NCI-H1417 (cell line): ENCODE data around the gene SBNO1.
"Not testable (repeated sequence)": the region's sequence is repeated elsewhere in the genome, so short reads cannot be mapped to it uniquely, and the experiment has no call there.

Source experiments
- DNase-seq, 3 experiments: peaks; one replicate each; lab custom pipeline; 2025; lab: John Stamatoyannopoulos, UW

The SBNO1 gene

DNA sequence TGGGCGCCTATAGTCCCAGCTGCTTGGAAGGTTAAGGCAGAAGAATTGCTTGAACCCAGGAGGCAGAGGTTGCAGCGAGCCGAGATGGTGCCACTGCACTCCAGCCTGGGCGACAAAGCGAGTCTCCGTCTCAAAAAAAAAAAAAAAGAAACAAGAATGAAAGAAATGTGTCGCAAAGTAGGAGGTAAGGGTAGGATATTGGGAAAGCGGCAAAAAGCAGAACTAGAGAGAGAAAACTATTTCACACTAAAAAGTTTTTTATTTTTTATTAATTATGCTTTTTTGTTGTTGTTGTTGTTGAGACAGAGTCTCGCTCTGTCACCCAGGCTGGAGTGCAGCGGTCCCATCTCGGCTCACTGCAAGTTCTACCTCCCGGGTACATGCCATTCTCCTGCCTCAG lies 17.7 kb downstream of the SBNO1 start:
- no peak for DNase-seq

DNA sequence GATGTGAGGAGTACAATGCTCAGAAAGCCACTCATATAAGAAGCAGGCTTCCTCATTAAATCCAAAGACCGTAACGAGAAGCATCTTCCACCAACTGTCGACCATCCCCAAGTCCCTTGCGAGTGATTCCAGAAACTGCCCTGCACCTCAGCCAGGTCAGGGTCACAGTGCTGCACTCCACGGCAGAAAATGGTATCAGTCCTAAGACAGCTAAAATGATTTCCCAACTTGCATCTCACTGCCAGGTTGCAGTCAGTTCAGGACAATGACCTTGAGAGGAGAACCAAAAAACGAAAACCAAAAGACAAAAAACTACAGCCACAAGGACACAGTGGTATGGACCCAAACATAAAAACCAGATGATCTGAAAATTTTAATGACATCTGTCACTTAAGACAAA lies 20.6 kb downstream of the SBNO1 start:
- no peak for DNase-seq

DNA sequence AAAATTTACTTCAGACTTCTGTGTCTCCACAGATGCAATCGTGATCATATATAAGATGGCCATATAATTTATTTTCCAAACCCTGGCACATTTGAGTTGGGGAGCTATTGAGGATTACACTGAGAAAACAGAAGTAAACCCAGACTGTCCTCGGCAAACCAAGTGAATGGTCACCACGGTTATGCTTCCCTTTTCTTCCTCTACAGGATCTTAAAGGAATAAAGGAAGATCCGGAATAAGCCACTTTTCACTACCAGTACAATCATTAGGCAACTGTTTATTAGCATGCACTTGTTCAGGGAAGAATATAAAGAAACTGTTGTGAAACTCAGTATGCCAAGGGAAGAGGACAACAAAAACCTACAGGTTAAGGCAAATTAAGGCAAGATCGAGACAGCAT lies 27.6 kb downstream of the SBNO1 start:
- DNase-seq, result no peak

DNA sequence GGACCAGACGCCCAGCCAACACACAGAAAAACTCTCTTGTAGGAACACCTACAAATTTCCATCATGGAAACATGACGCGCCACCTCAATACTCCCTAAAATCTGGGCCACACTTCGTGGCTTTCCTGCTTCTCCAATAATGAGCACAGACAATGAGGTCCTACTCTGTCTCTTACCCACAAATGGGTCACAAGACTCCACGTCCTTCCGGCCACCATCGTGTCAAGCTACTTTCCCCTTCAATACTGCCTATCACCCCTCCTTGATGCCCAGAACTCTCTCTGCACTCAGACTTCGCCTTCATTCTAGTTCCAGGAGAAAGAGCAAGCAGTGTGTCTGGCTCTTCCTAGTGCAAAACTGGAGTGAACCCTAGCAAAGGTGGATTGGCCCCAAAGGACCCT lies 28.1 kb downstream of the SBNO1 start:
- no peak for DNase-seq

DNA sequence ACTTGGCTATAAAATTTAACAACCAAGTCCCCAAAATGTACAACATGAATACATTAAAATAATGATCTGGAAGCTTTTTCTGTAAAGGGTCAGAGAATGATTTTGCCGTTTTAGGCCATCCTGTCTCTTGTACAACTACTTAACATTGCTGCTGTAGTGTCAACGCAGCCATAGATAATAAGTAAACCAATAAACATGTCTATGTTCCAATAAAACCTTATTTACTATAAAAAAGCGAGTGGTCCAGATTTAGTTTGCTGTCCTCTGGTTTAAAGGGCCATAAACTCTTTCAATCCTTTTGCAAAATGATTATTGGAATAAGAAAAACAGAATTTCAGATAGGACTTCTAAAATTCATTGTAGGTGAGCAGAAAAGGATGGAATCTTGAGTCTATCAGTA lies 29.2 kb downstream of the SBNO1 start:
- DNase-seq, result no peak

DNA sequence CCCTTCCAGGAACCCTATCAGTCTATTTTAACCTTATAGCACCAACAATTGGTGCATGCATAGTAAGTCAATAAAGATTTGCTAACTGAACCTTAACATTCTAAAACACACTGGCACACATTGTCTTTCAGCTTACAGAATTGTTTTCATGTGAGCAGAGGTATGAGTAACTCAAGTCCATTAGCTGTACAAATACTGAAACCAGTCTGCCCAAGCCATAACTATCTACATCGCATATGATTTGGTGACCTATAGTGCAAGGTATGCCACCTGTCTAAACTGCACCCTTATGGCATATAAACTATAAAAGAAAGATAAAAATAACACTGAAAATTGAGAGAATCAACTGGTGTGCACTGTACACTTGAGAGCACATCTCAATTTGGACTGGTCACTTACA lies 34.8 kb downstream of the SBNO1 start:
- no peak for DNase-seq

DNA sequence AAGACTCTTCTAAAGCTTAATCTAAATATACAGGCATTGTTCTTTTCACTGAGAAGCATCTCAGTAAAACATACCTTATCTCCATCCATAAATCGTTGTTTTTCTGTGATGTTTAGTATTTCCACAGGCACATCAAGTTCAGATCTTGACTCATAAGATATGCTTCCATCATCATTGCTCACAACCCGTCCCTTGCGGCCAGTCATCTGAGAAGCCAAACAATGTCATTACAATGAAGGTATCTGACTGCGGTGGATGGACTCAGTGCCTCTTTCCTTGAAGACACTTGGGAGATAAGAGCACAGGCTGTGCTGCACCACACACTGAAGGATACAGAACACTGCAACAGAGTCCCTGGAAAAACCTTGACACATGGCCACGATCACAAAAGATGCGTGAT lies 44.8 kb downstream of the SBNO1 start:
- DNase-seq, result no peak

DNA sequence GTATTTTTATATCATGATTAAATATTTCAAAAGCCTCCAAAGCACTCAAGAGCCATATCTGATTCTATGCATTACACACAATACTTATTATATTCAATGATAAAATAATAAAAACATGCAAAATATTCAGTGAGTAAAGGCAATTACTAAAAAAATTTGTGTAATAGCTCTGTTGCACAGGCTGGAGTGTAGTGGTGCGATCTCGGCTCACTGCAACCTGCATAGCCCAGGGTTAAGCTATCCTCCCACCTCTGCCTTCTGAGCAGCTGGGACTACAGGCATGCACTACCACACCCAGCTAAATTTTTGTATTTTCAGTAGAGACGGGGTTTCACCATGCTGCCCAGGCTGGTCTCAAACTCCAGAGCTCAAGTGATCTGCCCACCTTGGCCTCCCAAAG lies 45.4 kb downstream of the SBNO1 start:
- no peak for DNase-seq

DNA sequence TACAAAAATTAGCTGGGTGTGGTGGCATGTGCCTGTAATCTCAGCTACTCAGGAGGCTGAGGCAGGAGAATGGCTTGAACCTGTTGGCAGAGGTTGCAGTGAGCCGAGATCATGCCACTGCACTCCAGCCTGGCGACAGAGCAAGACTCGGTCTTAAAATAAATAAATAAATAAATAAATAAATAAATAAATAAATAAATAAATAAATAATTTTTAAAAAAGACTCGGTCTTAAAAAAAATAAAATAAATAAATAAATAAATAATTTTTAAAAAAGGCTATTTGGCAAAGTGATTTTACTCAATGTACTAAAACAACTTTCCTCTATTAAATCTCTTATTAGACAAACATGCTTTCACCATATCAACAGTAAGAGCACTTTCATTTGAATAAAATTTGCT lies 51.6 kb downstream of the SBNO1 start:
- not testable (repeated sequence) for DNase-seq

DNA sequence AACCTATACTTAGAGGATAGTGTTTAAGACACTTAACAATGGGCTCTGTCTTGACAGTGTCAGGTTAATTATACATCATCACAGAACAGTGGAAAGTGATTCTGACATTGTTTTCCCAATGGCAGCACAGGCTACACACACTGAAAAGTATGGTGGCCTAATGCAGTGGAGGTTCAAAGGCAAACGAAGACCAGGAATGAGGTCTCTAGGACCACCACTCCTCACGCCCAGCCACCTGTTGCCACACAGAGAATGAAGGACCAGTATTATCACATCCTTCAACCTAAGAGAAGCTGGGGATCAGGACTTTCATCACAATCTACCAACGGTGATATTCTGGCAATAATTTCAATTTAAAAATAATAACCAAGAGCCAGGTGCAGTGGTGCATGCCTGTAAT lies 58.4 kb downstream of the SBNO1 start:
- DNase-seq, result peak in 2 of 3 experiments; percentile 42 to 79

DNA sequence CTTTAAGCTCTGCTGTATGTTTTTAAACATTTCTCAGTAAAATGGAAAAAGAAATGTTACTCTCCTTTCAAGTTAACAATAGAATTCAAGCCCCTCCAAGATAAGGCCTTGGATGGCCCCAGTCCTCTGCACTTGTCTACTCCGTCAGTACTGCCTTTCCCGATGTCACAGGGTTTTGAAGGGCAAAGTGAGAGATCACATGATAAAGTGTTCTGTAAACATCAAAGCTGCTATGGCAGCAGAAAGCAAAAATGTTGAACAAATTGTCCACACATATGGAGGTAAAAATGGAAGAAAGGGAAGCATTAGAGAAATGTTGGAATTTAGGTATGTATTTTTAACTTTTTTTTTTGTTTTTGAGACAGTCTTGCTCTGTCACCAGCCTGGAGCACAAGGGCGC lies 59.5 kb downstream of the SBNO1 start:
- no peak for DNase-seq

DNA sequence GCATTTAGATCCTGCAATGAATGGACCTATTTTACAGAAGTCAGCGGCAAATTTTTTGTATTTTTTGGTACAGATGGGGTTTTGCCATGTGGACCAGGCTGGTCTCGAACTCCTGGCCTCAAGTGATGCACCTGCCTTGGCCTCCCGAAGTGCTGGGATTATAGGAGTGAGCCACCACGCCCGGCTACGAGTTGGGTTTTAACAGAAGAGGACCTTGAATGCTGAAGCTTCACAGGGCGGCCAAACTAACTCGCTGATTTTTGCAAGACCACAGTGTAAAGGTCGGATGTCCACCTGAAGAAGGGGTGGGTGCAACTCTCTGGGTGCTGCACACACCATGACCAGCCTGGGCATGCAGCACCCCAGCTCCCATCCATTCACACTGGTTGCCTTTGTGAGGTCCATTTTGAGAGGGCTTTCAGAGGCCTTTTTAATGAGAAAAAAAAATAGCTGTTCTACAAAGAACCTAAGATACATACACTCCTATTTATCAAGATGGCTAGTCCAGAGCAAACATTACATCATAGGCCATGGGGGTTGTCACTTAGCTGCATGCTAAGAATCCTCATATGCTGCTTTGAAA lies 71.4 kb downstream of the SBNO1 start:
- no peak for DNase-seq

DNA sequence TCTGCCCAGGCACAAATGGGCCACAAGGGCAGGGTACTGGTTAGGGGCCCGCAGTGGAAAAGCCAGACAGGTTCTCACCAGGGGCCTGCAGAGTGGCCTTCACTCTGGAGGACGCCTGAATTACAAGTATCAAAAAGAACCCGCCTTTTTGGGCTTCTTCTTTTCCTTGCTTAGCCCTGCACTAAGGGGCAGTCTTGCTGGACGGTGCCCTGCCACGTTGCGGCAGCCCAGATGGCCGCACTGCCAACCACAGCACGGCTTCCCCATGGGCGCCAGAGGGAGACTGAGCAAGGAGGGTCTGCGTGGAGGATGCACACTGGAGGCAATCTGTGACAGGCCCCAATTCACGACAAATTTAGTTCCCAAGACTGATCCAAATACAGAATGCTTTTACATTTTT lies 74.7 kb downstream of the SBNO1 start:
- DNase-seq, result no peak

DNA sequence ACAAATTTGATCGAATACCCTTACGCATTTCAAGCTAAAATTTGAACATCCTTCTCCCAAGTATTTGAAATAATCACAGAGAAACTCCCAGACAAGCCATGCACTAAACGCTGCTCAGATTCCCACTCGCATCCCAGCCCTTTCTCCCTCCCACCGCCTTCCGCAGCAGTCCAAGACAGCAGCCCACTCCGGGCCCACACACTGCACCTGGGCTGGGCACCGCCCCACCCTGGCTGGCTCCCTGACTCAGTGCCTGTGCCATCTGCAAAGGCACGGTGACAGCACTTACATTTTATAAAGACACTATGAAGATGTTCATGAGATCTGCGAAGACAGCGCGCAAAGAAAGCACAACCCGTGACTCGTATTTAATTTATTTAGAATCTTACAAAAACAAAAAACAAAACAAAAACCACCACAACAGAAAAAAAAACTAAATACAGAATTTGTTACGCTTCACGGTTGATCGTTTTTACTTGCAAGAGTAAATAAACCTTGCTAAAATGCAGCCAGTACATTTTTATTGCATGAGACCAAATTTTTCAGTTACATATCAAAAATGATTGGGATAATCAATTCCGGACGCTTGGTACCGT lies 75.8 kb downstream of the SBNO1 start:
- DNase-seq, result no peak

DNA sequence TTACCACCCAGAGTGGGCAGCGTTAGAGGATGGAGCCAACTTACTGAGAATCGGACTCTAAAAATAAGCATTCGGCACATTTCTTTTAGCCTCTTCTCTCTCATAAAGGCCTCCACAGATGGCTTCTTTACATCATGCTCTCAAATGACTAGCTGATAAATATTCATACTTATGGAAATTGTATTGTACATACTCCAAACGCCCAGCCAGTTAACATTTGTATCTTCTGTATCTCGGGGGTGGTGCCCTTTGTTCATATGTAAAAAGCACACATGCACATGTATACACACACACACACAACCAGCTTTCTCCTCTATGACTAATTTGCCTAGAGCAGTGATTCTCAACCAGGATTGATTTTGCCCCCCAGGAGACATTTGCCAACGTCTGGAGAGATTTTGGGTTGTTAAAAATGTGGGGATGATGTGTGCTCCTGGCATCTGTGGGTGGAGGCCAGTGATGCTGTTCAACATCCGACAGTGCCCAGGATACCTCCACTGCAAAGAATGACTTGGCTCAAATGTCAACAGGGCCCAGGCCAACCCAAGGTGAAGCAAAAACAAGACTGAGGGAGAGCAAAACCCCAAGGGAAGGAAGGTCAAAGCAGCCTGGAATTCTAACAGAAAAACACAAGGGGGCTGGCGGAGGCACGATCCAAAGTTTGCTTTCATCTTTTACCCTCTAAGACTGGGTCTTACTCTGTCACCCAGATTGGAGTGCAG lies 77.8 kb downstream of the SBNO1 start:
- DNase-seq, result no peak

DNA sequence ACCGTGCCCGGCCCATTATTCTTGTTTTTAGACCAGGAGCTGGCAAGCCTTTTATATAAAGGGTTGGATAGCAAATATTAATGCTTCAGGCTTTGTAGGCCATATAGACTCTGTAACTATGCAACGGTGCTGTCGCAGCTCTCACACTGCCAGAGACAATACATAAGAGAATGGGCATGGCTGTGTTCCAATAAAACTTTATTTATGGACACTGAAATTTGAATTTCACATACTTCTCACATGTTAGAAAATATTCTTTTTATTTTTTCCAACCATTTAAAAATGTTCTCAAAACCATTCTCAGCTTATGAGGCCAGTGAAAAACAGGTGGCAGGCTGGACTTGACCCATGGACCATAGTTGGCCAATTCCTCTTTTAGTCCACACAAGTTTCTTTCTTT lies 80.0 kb downstream of the SBNO1 start:
- DNase-seq, result no peak

DNA sequence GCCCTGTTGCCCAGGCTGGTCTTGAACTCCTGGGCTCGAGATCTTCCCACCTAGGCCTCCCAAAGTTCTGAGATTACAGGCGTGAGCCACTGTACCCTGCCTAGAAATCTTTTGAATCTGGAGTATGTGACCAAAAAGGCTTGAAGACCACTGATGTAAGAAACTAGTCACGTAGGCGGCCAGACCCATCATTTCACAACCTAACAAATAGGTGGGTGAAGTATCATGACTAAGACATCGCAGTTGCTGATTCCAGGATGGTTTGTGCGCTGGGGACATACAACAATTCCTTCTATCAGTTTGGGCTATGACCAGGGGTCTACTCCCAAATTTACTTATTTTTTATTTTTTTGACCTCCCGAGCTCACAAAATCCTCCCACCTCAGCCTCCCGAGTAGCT lies 81.2 kb downstream of the SBNO1 start:
- DNase-seq, result no peak

DNA sequence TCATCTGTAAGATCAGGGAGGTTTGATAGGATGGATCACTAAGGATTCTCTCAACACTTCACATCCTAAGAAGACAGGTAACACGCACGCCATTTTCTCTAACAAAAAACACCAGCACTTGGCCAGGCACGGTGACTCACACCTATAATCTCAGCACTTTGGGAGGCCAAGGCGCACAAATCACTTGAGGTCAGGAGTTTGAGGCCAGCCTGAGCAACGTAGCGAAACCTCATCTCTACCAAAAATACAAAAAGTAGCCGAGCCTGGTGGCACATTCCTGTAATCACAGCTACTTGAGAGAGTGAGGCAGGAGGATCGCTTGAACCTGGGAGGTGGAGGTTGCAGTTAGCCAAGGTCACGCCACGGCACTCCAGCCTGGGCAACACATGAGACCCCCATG lies 82.5 kb downstream of the SBNO1 start:
- DNase-seq, result no peak

DNA sequence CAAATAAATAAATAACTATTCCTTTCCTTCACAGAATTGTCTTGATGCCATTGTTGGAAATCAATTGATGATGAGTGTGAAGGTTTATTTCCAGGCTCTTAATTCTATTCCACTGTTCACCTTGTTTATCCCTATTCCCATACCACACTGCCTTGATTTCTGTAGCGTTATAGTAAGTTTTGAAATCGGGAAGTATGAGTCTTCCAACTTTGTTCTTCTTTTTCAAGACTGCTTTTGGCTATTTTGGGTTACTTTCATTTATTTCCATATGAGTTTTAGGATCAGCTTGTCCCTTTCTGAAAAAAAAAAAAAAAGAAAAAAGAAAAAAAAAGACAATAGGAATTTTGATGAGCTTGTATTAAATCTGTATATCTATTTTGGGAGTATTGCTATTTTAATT lies 83.7 kb downstream of the SBNO1 start:
- DNase-seq, result no peak

DNA sequence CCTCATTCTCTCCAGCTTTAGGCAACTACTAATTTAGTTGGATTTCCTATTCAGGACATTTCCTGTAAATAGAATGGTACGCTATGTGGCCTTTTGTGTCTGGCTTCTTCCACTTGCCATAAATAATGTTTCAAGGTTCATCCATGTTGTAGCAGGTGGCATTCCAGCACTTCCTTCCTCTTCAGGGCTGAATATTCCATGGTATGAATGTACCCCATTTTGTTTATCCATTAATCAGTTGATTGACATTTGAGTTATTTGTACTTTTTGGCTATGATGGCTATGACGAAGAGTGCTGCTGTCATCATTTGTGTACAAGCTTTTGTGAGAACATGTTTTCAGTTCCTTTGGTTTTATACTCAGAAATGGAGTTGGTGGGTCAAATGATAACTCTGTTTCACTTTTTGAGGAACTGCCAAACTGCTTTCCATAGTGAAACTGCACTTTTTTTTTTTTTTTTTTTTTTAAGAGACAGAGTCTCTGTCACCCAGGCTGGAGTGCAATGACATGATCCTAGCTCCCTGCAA lies 86.5 kb downstream of the SBNO1 start:
- no peak for DNase-seq

DNA sequence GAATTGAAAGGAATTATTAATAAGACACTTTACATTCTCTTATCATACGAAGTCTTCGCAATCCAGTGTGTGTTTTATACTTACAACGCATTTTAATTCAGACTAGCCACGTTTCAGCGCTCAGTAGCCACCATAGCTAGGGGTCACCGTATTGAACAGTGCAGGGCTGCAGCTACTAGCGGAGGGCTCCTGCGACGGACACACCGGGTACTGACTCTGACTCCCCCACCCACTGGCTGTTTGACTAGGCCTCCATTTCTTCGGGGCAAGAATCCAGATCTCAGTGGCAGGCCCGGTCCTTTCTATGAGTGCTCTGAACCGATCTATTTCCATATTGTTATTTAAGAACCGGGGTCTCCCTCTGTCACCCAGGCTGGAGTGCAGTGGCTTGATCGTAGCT lies 91.5 kb downstream of the SBNO1 start:
- no peak for DNase-seq

DNA sequence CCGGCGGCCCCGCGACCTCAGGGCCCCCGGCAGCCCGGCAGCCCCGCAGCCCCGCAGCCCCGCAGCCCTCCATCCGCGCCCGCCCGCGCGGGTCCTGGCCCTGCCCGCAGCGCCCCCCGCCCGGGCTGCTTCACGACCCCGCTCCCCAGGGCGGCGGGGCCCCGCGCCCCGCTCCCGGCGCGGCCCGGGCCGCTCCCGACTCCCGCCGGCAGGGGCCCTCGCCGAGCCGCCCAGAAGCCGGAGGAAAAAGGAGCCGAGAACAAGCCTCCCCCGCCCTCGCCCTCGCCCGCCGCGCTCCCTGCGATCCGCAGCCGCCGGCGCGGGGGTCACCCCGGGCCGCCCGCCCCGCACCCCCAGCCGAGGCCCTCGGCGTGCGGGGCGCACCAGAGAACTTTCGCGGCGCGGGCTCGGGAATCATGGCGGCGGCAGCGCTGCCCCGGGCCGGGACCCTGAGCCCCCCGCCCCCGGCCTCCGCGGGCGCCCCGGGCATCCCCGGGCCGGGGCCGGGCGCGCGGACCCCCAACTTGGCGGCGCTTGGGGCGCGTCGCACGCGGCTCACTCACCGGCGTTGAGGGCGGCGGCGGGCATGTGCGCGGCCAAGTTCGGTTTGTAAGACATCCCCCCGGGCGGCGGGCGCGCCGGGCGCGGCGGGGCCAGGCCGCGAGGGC lies 93.5 kb downstream of the SBNO1 start:
- DNase-seq, result peak; percentile 67 to 74 (median 71)
